COLO668 (cell line): ENCODE data around the gene FANCC.

ENCODE experiments used
- DNase-seq: peaks from one replicate; lab custom pipeline; 2025; ENCODE audit not compliant: unreplicated experiment; lab: John Stamatoyannopoulos, UW

Gene FANCC

GRCh38 chr9:95317119-95317892 lies at the start of gene FANCC:
Gene FANCC, minus strand, starts transcription at chr9:95317709. Its CDS starts 68,418 bp downstream, at chr9:95249291.
- DNase-seq, result peak; percentile 94

GRCh38 chr9:95366731-95367325 lies 49.3 kb upstream of the FANCC start:
- no peak for DNase-seq

GRCh38 chr9:95365766-95366165 lies 48.3 kb upstream of the FANCC start:
- no peak for DNase-seq

GRCh38 chr9:95363051-95363841 lies 45.7 kb upstream of the FANCC start:
- DNase-seq, result no peak

- no peak for DNase-seq
These were observed 43.4 kb upstream of the FANCC start for GRCh38 chr9:95360866-95361265.

GRCh38 chr9:95357316-95357715 lies 39.8 kb upstream of the FANCC start:
- no peak for DNase-seq

GRCh38 chr9:95355500-95355899 lies 38.0 kb upstream of the FANCC start:
- no peak for DNase-seq

- DNase-seq, result no peak
These were observed 33.5 kb upstream of the FANCC start for GRCh38 chr9:95351051-95351450.

- DNase-seq, result no peak
These were observed 32.8 kb upstream of the FANCC start for GRCh38 chr9:95350266-95350665.

- no peak for DNase-seq
These were observed 31.9 kb upstream of the FANCC start for GRCh38 chr9:95349091-95350038.

- DNase-seq, result no peak
These were observed 28.5 kb upstream of the FANCC start for GRCh38 chr9:95346021-95346420.

GRCh38 chr9:95344735-95345325 lies 27.3 kb upstream of the FANCC start:
- DNase-seq, result no peak

- no peak for DNase-seq
These were observed 26.3 kb upstream of the FANCC start for GRCh38 chr9:95343725-95344287.

GRCh38 chr9:95342571-95342970 lies 25.1 kb upstream of the FANCC start:
- no peak for DNase-seq

- DNase-seq, result no peak
These were observed 23.9 kb upstream of the FANCC start for GRCh38 chr9:95341293-95341962.

GRCh38 chr9:95338243-95338642 lies 20.7 kb upstream of the FANCC start:
- DNase-seq, result no peak

- no peak for DNase-seq
These were observed 18.8 kb upstream of the FANCC start for GRCh38 chr9:95336281-95336680.

GRCh38 chr9:95333426-95333825 lies 15.9 kb upstream of the FANCC start:
- no peak for DNase-seq

- no peak for DNase-seq
These were observed 15.4 kb upstream of the FANCC start for GRCh38 chr9:95332860-95333259.
